GM08714 (cell line): Measurements from ENCODE around the gene BCAR1.

ENCODE experiments used
- H3K4me3 ChIP-seq: fragments of 200-500 bp; sonication (Bioruptor generic); 2 replicates; pipeline ENCODE4 v1.5.1; 2014; ENCODE audit warnings: mild to moderate bottlenecking, low read length, inconsistent platforms
- ZNF274 ChIP-seq: IDR thresholded peaks from 2 replicates; pipeline ENCODE4 v1.6.1; 2012; ENCODE audit warnings: mild to moderate bottlenecking, low read depth, low read length

BCAR1 gene

GRCh38 chr16:75254359-75254837 is 3.0 kb upstream of the BCAR1 start:
- no peak for TF ChIP-seq ZNF274
- no peak overlapping the region for H3K4me3 ChIP-seq

GRCh38 chr16:75252946-75253911 is 1.8 kb upstream of the BCAR1 start:
- no peak for TF ChIP-seq ZNF274
- H3K4me3 ChIP-seq = no peak overlapping the region

GRCh38 chr16:75252049-75252864 is 833 bp upstream of the BCAR1 start:
- no peak for TF ChIP-seq ZNF274
- H3K4me3 ChIP-seq = peak overlapping the region; percentile 24; the same call in 1 of the 2 replicates

GRCh38 chr16:75250809-75251279 is 580 bp downstream of the BCAR1 start:
- TF ChIP-seq ZNF274 = no peak
- H3K4me3 ChIP-seq = peak overlapping the region; percentile 76; the same call in 1 of the 2 replicates

- H3K4me3 ChIP-seq = peak overlapping the region; percentile 76; the same call in 1 of the 2 replicates
- TF ChIP-seq ZNF274 = no peak
Measured at GRCh38 chr16:75250089-75250808, 1.2 kb downstream of the BCAR1 start.

- TF ChIP-seq ZNF274 = no peak
- H3K4me3 ChIP-seq = no peak overlapping the region
Measured at GRCh38 chr16:75249441-75249840, 2.0 kb downstream of the BCAR1 start.

GRCh38 chr16:75248536-75249380 is 2.7 kb downstream of the BCAR1 start:
- no peak for TF ChIP-seq ZNF274
- H3K4me3 ChIP-seq = no peak overlapping the region

- no peak for TF ChIP-seq ZNF274
- H3K4me3 ChIP-seq = no peak overlapping the region
Measured at GRCh38 chr16:75248142-75248535, 3.3 kb downstream of the BCAR1 start.

GRCh38 chr16:75247249-75247648 is 4.2 kb downstream of the BCAR1 start:
- TF ChIP-seq ZNF274 = no peak
- no peak overlapping the region for H3K4me3 ChIP-seq

GRCh38 chr16:75246504-75247205 is 4.8 kb downstream of the BCAR1 start:
- no peak for TF ChIP-seq ZNF274
- H3K4me3 ChIP-seq = no peak overlapping the region

- no peak overlapping the region for H3K4me3 ChIP-seq
- no peak for TF ChIP-seq ZNF274
Measured at GRCh38 chr16:75244844-75245758, 6.3 kb downstream of the BCAR1 start.
